Endothelial cell of umbilical vein (primary cell): Measurements from ENCODE around the gene TENT4B.

Source experiments
- EZH2 ChIP-seq: IDR thresholded peaks from 2 replicates; pipeline ENCODE4 v1.6.1; 2012; ENCODE audit warnings: borderline replicate concordance, low read depth, mild to moderate bottlenecking, moderate library complexity, low read length, inconsistent platforms; ENCODE audit not compliant: severe bottlenecking
- MYC ChIP-seq: IDR thresholded peaks from one replicate; pipeline ENCODE4 v1.6.1; 2011; ENCODE audit warnings: mild to moderate bottlenecking, low read depth, low read length
- POLR2A ChIP-seq: IDR thresholded peaks from 2 replicates; pipeline ENCODE4 v1.6.1; 2012; ENCODE audit warnings: low read depth, mild to moderate bottlenecking, control low read depth, low read length
- TF ChIP-seq, protein P1 (sequence below), 2 donors: IDR thresholded peaks; 1 replicate in 1 of 2; 2 replicates in 1 of 2; pipeline ENCODE4 v1.5.1; 2011; ENCODE audit warnings: low read length in 2 of 2, mild to moderate bottlenecking in 2 of 2, moderate library complexity in 2 of 2, control low read depth in 1 of 2, inconsistent platforms in 1 of 2, low read depth in 1 of 2; ENCODE audit not compliant: insufficient read depth in 1 of 2; ENCODE audit errors: extremely low read depth in 1 of 2
- TF ChIP-seq, protein P2 (sequence below): IDR thresholded peaks from 2 replicates; pipeline ENCODE4 v1.6.1; 2011; ENCODE audit not compliant: insufficient read depth, insufficient read length

DNA sequence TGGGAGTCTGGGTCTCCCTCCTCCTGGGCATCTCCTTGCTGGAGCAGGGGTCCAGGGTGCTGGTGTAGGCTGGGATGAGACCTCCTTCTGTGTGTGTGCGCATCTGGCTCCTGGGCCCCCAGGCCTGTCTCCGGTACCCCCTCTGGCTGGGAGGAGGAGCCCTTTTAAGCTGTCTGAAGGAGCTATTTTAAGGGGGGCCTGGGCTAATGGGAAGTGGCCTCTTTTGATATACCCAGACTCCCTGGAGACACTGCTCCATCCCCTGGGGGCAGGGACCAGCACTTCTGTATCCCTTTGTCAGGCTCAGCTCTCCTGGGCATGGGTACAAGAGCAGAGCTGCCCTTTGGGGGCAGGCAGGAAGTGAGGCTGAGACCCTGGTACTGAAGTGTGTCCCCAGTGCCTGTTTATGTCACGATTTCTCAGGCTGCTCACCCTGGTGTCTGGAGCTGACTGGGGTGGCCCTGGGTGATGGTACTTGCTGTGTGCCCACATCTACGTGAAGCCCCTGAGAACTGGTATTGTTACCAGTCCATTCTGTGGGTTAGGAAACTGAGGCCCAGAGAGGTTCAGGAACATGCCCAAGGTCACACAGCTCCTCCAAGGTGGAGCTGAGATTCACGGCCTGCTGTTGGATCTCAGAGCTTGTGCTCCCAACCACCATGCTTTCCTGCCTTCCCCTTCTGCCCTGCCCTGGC is 119.7 kb downstream of the TENT4B start:
- TF ChIP-seq, protein P1, sequence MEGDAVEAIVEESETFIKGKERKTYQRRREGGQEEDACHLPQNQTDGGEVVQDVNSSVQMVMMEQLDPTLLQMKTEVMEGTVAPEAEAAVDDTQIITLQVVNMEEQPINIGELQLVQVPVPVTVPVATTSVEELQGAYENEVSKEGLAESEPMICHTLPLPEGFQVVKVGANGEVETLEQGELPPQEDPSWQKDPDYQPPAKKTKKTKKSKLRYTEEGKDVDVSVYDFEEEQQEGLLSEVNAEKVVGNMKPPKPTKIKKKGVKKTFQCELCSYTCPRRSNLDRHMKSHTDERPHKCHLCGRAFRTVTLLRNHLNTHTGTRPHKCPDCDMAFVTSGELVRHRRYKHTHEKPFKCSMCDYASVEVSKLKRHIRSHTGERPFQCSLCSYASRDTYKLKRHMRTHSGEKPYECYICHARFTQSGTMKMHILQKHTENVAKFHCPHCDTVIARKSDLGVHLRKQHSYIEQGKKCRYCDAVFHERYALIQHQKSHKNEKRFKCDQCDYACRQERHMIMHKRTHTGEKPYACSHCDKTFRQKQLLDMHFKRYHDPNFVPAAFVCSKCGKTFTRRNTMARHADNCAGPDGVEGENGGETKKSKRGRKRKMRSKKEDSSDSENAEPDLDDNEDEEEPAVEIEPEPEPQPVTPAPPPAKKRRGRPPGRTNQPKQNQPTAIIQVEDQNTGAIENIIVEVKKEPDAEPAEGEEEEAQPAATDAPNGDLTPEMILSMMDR (IDR thresholded peaks at IDR 0.05; ENCODE audit: extremely low read depth in 1 of 2, insufficient read depth in 1 of 2, low read depth in 1 of 2, low read length in 2 of 2), result no peak
- TF ChIP-seq POLR2A (no peak), EZH2 (no peak), MYC (no peak)
- TF ChIP-seq, protein P2, sequence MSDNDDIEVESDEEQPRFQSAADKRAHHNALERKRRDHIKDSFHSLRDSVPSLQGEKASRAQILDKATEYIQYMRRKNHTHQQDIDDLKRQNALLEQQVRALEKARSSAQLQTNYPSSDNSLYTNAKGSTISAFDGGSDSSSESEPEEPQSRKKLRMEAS, result no peak
